Anterior cingulate cortex (tissue), 58 donors: ENCODE results near the gene TMEM151B.

Source experiments
- DNase-seq, 58 donors: peaks; one replicate each; lab custom pipeline; 2025; lab: John Stamatoyannopoulos, UW

Gene TMEM151B

GRCh38 chr6:44261581-44261980, 8.7 kb upstream of the TMEM151B start:
- no peak for DNase-seq

- no peak for DNase-seq
These were observed 7.5 kb upstream of the TMEM151B start for GRCh38 chr6:44262467-44263353.

GRCh38 chr6:44263354-44264100, 6.7 kb upstream of the TMEM151B start:
- DNase-seq: no peak

GRCh38 chr6:44264154-44265006, 5.9 kb upstream of the TMEM151B start:
- peak in 3 of 58 donors; percentile 19 to 23 (median 21) for DNase-seq

- DNase-seq: peak in 57 of 58 donors; percentile 54 to 95 (median 88)
These were observed 5.1 kb upstream of the TMEM151B start, which contains the start of gene NFKBIE for GRCh38 chr6:44265007-44265721. Gene NFKBIE, minus strand, starts transcription at chr6:44265551. Its CDS starts 205 bp downstream, at chr6:44265346.

- no peak for DNase-seq
These were observed 4.5 kb upstream of the TMEM151B start for GRCh38 chr6:44265722-44266233.

- DNase-seq: no peak
These were observed 3.9 kb upstream of the TMEM151B start for GRCh38 chr6:44266347-44266746.

GRCh38 chr6:44267252-44267651, 3.0 kb upstream of the TMEM151B start:
- DNase-seq: no peak

- peak in 34 of 58 donors; percentile 14 to 74 (median 28) for DNase-seq
These were observed 2.1 kb upstream of the TMEM151B start for GRCh38 chr6:44268095-44268628.

- no peak for DNase-seq
These were observed 901 bp upstream of the TMEM151B start for GRCh38 chr6:44269178-44269920.

GRCh38 chr6:44270526-44271405, 516 bp downstream of the TMEM151B start:
- DNase-seq: peak in 3 of 58 donors; percentile 31 to 46 (median 41)

- no peak for DNase-seq
These were observed 1.1 kb downstream of the TMEM151B start for GRCh38 chr6:44271406-44271723.

- DNase-seq: no peak
These were observed 1.7 kb downstream of the TMEM151B start for GRCh38 chr6:44271914-44272313.

- no peak for DNase-seq
These were observed 2.3 kb downstream of the TMEM151B start for GRCh38 chr6:44272529-44272928.

GRCh38 chr6:44272999-44273566, 2.8 kb downstream of the TMEM151B start:
- peak in 5 of 58 donors; percentile 26 to 46 (median 33) for DNase-seq

- DNase-seq: no peak
These were observed 3.4 kb downstream of the TMEM151B start for GRCh38 chr6:44273617-44274016.

- no peak for DNase-seq
These were observed 5.1 kb downstream of the TMEM151B start for GRCh38 chr6:44275271-44275748.
